Uterus (tissue), 4 donors: ENCODE results near the gene TNFSF9. TPM values are rescaled to one million over a fixed set of nuclear protein-coding genes. Genes with fewer than 3 reads are reported as not detected.
"Not testable (repeated sequence)": the region's sequence is repeated elsewhere in the genome, so short reads cannot be mapped to it uniquely, and the experiment has no call there.

Source experiments
- DNase-seq, 2 donors: peaks; one replicate each; pipeline ENCODE4 v3.0.0-alpha.2; 2019 to 2020
- H3K27ac ChIP-seq, 2 donors: fragments of 200-600 bp; sonication (generic); 1 replicate in 1 of 2; 2 replicates in 1 of 2; pipeline ENCODE4 v1.5.1; 2016 to 2018
- H3K27me3 ChIP-seq, 2 donors: fragments of 200-600 bp; sonication (generic); one replicate each; pipeline ENCODE4 v1.5.1; 2018 to 2019; ENCODE audit warnings: control low read depth in 1 of 2
- H3K36me3 ChIP-seq, 2 donors: fragments of 200-600 bp; sonication (generic); one replicate each; pipeline ENCODE4 v1.5.1; 2019; ENCODE audit warnings: control low read depth in 1 of 2
- H3K4me1 ChIP-seq, 2 donors: fragments of 200-600 bp; sonication (generic); one replicate each; pipeline ENCODE4 v1.5.1; 2018 to 2019; ENCODE audit warnings: control low read depth in 1 of 2
- H3K4me3 ChIP-seq, 2 donors: fragments of 200-600 bp; sonication (generic); 1 replicate in 1 of 2; 2 replicates in 1 of 2; pipeline ENCODE4 v1.5.1; 2018 to 2019; ENCODE audit warnings: mild to moderate bottlenecking in 1 of 2
- H3K9me3 ChIP-seq, 2 donors: fragments of 200-600 bp; sonication (generic); one replicate each; pipeline ENCODE4 v1.5.1; 2019; ENCODE audit warnings: control low read depth in 1 of 2
- POLR2A ChIP-seq, 2 donors: fragments of 450-650 bp; IDR thresholded peaks; one replicate each; pipeline ENCODE4 v1.6.1; 2016; ENCODE audit warnings: antibody characterized with exemption in 2 of 2, mild to moderate bottlenecking in 1 of 2, moderate library complexity in 1 of 2
- intact Hi-C: fragments of 100-400 bp; cut with DNase I; formaldehyde crosslinking; loops from one replicate; pipeline ENCODE4 v1.15.1; 2023; ENCODE audit warnings: low total_unique reads
- total RNA-seq, 4 donors: library from RNA; depleted of rRNA in 3 of 4; stranded (reverse); fragments of >200 nt in 3 of 4; gene quantifications; one replicate each; pipeline versions ENCODE4 v1.1.0 to v1.2.4, GENCODE V29; 2014 to 2023
- TF ChIP-seq, protein P1 (sequence below), 4 experiments: fragments of 200-600 bp in 2 of 4; fragments of 450-650 bp in 2 of 4; sonication (generic) in 2 of 4; IDR thresholded peaks; one replicate each; pipeline ENCODE4 v1.5.1; 2016 to 2019; ENCODE audit warnings: antibody characterized with exemption in 4 of 4, mild to moderate bottlenecking in 2 of 4, moderate library complexity in 1 of 4
- donor health status: DM: yes; HTN: yes; CAD: no.

Gene TNFSF9
- total RNA-seq, 4 donors from 2014 or later = 0.28 TPM; not detected in 3

DNA sequence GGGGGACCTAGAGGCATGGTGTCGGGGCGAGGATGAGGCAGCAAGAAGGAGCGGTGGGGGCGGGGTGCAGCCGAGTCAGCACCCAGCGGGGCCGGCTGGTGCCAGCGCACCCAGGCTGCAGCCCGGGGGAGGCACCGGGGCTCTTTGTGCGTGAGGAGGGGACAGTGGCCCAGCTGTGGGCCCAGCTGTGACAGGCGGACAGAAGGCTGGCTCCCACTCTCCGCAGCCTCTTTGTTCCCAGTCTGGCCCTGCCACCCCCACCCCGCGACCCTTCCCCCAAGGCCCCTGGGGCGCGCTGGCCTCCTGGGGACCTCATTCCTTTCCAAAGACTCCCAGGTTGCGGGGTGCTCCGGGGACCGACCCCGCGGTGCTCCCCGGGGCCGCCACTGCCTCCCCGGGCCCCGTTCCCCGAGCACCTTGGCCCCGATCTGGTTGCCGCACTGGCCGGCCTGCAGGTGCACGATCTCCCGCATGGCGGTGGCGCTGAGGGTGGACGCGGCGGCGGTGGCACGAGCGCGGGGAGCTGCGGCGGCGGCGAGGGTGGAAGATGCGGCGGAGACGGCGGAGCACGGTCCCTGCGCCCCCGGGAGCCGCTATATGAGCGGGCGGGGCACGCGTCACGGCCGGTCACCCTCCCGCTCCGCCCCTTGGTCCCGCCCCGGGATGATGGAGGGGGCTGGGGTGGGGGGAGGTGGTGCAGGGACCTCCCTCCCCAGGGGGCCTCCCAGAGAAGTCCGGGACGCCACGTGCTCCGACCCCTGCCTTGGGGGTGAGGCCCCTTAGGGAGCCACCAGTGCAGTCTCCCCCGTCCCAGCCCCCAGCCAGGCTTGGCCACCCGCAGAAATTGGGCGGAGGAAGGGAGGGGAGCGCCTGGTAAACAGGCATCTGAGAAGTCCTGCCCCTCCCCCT lies 28.8 kb upstream of the TNFSF9 start, which contains the start of gene TUBB4A:
Gene TUBB4A, minus strand, starts transcription at position 570 of the 909 bp plus-strand sequence. Its CDS starts 97 bp downstream, at position 473.
- Histone ChIP-seq H3K9me3 (no peaks in the 10 kb centered on the region), H3K36me3 (no peaks in the 10 kb centered on the region), H3K27ac (no peak within 1 kb of the TSS), H3K4me3 (peak within 1 kb of the TSS in 1 of 2 donors; percentile 13), H3K27me3 (peaks cover 5 to 9% of the 10 kb centered on the region in 2 donors), H3K4me1 (peaks cover 0 to 10% of the 10 kb centered on the region in 2 donors)
- TF ChIP-seq, protein P1, sequence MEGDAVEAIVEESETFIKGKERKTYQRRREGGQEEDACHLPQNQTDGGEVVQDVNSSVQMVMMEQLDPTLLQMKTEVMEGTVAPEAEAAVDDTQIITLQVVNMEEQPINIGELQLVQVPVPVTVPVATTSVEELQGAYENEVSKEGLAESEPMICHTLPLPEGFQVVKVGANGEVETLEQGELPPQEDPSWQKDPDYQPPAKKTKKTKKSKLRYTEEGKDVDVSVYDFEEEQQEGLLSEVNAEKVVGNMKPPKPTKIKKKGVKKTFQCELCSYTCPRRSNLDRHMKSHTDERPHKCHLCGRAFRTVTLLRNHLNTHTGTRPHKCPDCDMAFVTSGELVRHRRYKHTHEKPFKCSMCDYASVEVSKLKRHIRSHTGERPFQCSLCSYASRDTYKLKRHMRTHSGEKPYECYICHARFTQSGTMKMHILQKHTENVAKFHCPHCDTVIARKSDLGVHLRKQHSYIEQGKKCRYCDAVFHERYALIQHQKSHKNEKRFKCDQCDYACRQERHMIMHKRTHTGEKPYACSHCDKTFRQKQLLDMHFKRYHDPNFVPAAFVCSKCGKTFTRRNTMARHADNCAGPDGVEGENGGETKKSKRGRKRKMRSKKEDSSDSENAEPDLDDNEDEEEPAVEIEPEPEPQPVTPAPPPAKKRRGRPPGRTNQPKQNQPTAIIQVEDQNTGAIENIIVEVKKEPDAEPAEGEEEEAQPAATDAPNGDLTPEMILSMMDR (IDR thresholded peaks at IDR 0.05) = no peak
- TF ChIP-seq POLR2A (IDR thresholded peaks at IDR 0.05) = no peak
- intact Hi-C loops = no loop called here
- DNase-seq = no peak

DNA sequence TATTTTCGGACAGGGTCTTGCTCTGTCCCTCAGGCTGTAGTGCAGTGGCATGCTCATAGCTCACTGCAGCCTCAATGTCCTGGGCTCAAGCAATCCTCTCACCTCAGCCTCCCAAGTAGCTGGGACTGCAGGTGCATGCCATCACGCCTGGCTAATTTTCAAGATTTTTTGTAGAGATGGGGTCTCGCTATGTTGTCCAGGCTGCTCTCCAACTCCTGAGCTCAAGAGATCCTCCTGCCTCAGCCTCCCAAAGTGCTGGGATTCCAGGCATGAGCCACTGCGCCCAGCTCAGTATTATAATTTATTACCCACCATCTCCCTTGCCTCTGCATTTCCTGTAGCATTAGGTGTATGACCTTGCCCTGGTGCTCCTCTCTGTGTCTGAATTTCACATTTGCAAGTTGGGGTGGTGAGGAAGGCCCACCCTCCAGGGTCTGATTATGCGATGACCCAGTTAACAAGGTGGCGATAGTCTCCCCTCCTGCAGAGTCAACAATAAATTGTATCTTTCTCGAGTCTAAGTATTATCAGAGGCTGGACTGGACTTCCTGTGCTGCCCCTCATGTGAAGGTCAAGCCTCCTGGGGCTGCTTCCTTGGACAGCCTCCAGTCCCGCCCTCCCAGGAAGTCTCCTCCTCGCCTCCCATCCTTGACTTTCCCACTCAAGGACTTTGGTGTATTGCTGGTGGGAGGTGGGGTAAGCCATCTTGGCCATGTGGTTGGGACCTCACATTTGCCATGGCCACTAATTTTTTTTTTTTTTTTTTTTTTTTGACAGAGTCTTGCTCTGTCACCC lies 27.2 kb upstream of the TNFSF9 start:
- no peak for DNase-seq
- TF ChIP-seq POLR2A (IDR thresholded peaks at IDR 0.05) = no peak
- TF ChIP-seq, protein P1 (IDR thresholded peaks at IDR 0.05) = no peak
- H3K4me1 ChIP-seq = peaks cover 0 to 10% of the 10 kb centered on the region in 2 donors
- no peak overlapping the region for H3K4me3 ChIP-seq
- no peaks in the 10 kb centered on the region for H3K36me3 ChIP-seq
- peaks cover 5 to 9% of the 10 kb centered on the region in 2 donors for H3K27me3 ChIP-seq
- intact Hi-C loops = no loop called here
- no peaks in the 10 kb centered on the region for H3K9me3 ChIP-seq
- H3K27ac ChIP-seq = no peak overlapping the region

DNA sequence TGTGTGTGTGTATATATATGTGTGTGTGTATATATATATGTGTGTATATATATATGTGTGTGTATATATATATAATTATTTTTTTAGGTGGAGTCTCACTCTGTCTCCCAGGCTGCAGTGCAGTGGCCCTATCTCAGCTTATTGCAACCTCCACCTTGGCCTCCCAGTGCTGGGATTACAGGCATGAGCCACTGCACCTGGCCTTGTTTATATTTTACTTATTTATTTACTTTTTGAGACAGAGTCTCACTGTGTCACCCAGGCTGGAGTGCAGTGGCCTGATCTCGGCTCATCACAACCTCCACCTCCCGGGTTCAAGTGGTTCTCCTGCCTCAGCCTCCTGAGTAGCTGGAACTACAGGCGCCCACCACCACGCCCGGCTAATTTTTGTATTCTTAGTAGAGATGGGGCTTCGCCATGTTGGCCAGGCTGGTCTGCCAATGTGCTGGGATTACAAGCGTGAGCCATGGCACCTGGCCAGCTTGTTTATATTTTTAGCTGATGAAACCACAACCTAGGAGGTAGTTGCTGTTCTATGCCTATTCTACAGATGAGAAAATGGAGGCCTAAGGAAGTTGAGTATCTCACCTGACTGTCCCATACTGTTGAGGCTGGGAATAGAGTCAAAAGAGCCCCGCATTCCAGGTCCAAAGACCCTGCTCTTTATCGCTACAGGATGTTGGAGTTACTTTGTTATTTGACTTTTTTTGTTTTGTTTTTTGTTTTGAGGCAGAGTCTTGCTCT lies 22.6 kb upstream of the TNFSF9 start:
- H3K4me1 ChIP-seq, H3K4me3 ChIP-seq, H3K9me3 ChIP-seq, H3K36me3 ChIP-seq, DNase-seq, H3K27ac ChIP-seq, intact Hi-C loops, H3K27me3 ChIP-seq: not testable (repeated sequence)

DNA sequence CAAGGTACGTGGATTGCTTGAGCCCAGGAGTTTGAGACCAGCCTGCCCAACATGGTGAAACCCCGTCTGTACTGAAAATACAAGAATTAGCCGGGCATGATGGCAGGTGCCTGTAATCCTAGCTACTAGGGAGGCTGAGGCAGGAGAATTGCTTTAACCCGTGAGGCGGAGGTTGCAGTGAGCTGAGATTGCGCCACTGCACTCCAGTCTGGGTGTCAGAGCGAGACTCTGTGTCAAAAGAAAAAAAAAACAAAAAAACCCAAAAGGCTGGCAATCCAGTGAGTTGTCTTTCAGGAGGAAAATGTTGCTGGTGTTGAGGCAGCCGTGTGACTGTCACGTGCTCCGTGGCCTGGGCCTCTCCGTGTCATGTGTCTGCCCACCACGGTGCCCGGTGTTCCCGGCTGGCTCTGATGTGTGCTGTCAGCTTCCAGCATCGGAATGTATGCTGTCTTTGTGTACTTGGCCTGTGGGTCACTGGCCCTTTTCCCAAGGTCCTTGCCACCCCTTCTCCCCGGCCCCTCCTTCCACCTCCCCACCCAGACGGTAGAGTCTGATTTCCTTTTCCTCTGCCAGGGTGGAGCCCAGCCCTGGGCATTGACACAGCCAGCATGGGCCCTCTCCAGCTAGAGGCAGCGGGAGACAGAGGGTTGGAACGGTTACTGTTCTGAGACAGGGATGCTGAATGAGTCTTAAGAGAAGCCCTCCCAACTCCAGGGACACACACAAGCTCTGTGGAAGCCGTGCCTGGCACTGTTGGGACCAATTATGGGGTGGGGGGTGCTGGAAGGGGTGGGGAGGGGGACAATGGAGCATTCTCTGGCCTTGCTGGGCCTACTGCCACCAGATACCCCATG lies 21.5 kb upstream of the TNFSF9 start:
- Histone ChIP-seq H3K36me3 (no peaks in the 10 kb centered on the region), H3K4me1 (no peaks in the 10 kb centered on the region), H3K9me3 (no peaks in the 10 kb centered on the region), H3K4me3 (no peak overlapping the region), H3K27me3 (no peaks in the 10 kb centered on the region), H3K27ac (peak overlapping the region in 1 of 2 donors; percentile 45)
- DNase-seq = no peak
- intact Hi-C loops = no loop called here
- no peak for TF ChIP-seq POLR2A (IDR thresholded peaks at IDR 0.05)
- TF ChIP-seq, protein P1 (IDR thresholded peaks at IDR 0.05) = no peak
